ENCODE results near the gene SAXO1. TPM values are rescaled to one million over a fixed set of nuclear protein-coding genes. Genes with fewer than 3 reads are reported as not detected.

SAXO1 gene
- total RNA-seq, 1 experiment from 2014 or later, result 0.20 TPM

GRCh38 chr9:18942801-18943200, 90.2 kb downstream of the SAXO1 start:
- Mint-ChIP-seq H3K36me3 (ENCODE audit: insufficient read depth, unreplicated experiment) (no peaks in the 10 kb centered on the region), H3K4me1 (ENCODE audit: low read depth, unreplicated experiment) (no peaks in the 10 kb centered on the region), H3K4me3 (ENCODE audit: unreplicated experiment) (no peak overlapping the region), H3K9me3 (ENCODE audit: unreplicated experiment) (no peaks in the 10 kb centered on the region), H3K27ac (ENCODE audit: unreplicated experiment) (no peak overlapping the region), H3K27me3 (ENCODE audit: insufficient read depth, unreplicated experiment) (peaks cover 8% of the 10 kb centered on the region)
- no peak for TF ChIP-seq CTCF (IDR thresholded peaks at IDR 0.05; ENCODE audit: insufficient read depth in 1 of 2, low read depth in 1 of 2, low read length in 1 of 2, severe bottlenecking in 1 of 2, unreplicated experiment in 1 of 2)
- no TSS peak for BruUV-seq (replicated peaks)
- H3K36me3 ChIP-seq (ENCODE audit: control insufficient read depth, insufficient read depth, low read length), result no peaks in the 10 kb centered on the region
- intact Hi-C loops (cut with micrococcal nuclease; ENCODE audit: unreplicated experiment), result no loop called here
- CTCF ChIA-PET, result no interaction called here
- no peaks in the 10 kb centered on the region for H3K27me3 ChIP-seq (replicated peaks; ENCODE audit: control insufficient read depth, insufficient read depth, low read length)
- no peaks in the 10 kb centered on the region for H3K4me1 ChIP-seq
- no peak for DNase-seq
- H3K9me3 ChIP-seq, result no peaks in the 10 kb centered on the region
- POLR2A ChIA-PET, result no interaction called here
- no peak overlapping the region for H3K4me3 ChIP-seq (ENCODE audit: low read depth, low read length)

GRCh38 chr9:18941060-18941740, 91.8 kb downstream of the SAXO1 start:
- CTCF ChIA-PET, result no interaction called here
- peaks cover 8% of the 10 kb centered on the region for H3K27me3 Mint-ChIP-seq (ENCODE audit: insufficient read depth, unreplicated experiment)
- H3K4me1 Mint-ChIP-seq (ENCODE audit: low read depth, unreplicated experiment), result no peaks in the 10 kb centered on the region
- no peak overlapping the region for H3K27ac Mint-ChIP-seq (ENCODE audit: unreplicated experiment)
- no TSS peak for BruUV-seq (replicated peaks)
- Histone ChIP-seq H3K4me1 (no peaks in the 10 kb centered on the region), H3K4me3 (ENCODE audit: low read depth, low read length) (no peak overlapping the region), H3K36me3 (ENCODE audit: control insufficient read depth, insufficient read depth, low read length) (no peaks in the 10 kb centered on the region), H3K27me3 (replicated peaks; ENCODE audit: control insufficient read depth, insufficient read depth, low read length) (no peaks in the 10 kb centered on the region), H3K9me3 (no peaks in the 10 kb centered on the region)
- TF ChIP-seq CTCF (IDR thresholded peaks at IDR 0.05; ENCODE audit: insufficient read depth in 1 of 2, low read depth in 1 of 2, low read length in 1 of 2, severe bottlenecking in 1 of 2, unreplicated experiment in 1 of 2), result no peak
- POLR2A ChIA-PET, result no interaction called here
- intact Hi-C loops (cut with micrococcal nuclease; ENCODE audit: unreplicated experiment), result no loop called here
- no peak overlapping the region for H3K4me3 Mint-ChIP-seq (ENCODE audit: unreplicated experiment)
- H3K9me3 Mint-ChIP-seq (ENCODE audit: unreplicated experiment), result no peaks in the 10 kb centered on the region
- no peak for DNase-seq
- no peaks in the 10 kb centered on the region for H3K36me3 Mint-ChIP-seq (ENCODE audit: insufficient read depth, unreplicated experiment)

GRCh38 chr9:18939943-18940342, 93.1 kb downstream of the SAXO1 start:
- H3K27ac Mint-ChIP-seq (ENCODE audit: unreplicated experiment), result no peak overlapping the region
- Histone ChIP-seq H3K4me1 (no peaks in the 10 kb centered on the region), H3K36me3 (ENCODE audit: control insufficient read depth, insufficient read depth, low read length) (no peaks in the 10 kb centered on the region), H3K27me3 (replicated peaks; ENCODE audit: control insufficient read depth, insufficient read depth, low read length) (no peaks in the 10 kb centered on the region), H3K9me3 (no peaks in the 10 kb centered on the region), H3K4me3 (ENCODE audit: low read depth, low read length) (no peak overlapping the region)
- BruUV-seq (replicated peaks), result no TSS peak
- intact Hi-C loops (cut with micrococcal nuclease; ENCODE audit: unreplicated experiment), result no loop called here
- ChIA-PET CTCF (interaction anchor here (0.6 kb wide), 1 partner anchor 19 kb away, joined by 5 read pairs; no protein-coding TSS in a partner anchor), POLR2A (no interaction called here)
- no peak for TF ChIP-seq CTCF (IDR thresholded peaks at IDR 0.05; ENCODE audit: insufficient read depth in 1 of 2, low read depth in 1 of 2, low read length in 1 of 2, severe bottlenecking in 1 of 2, unreplicated experiment in 1 of 2)
- no peaks in the 10 kb centered on the region for H3K36me3 Mint-ChIP-seq (ENCODE audit: insufficient read depth, unreplicated experiment)
- H3K9me3 Mint-ChIP-seq (ENCODE audit: unreplicated experiment), result no peaks in the 10 kb centered on the region
- no peak overlapping the region for H3K4me3 Mint-ChIP-seq (ENCODE audit: unreplicated experiment)
- no peak for DNase-seq
- H3K27me3 Mint-ChIP-seq (ENCODE audit: insufficient read depth, unreplicated experiment), result peaks cover 4% of the 10 kb centered on the region
- no peaks in the 10 kb centered on the region for H3K4me1 Mint-ChIP-seq (ENCODE audit: low read depth, unreplicated experiment)

Measured in Caco-2 (cell line).